K562 (cell line): ENCODE results near the gene TLX2. TPM values are rescaled to one million over a fixed set of nuclear protein-coding genes. Genes with fewer than 3 reads are reported as not detected.

ENCODE experiments used
- C11orf30 ChIP-seq: fragments of 450-650 bp; IDR thresholded peaks from 2 replicates; pipeline ENCODE4 v1.6.1; 2016; ENCODE audit warnings: low read depth, mild to moderate bottlenecking
- CCNT2 ChIP-seq: IDR thresholded peaks from 2 replicates; pipeline ENCODE4 v1.6.1; 2011; ENCODE audit warnings: borderline replicate concordance, low read depth, mild to moderate bottlenecking, moderate library complexity, mixed read lengths, low read length; ENCODE audit not compliant: insufficient read length; ENCODE audit errors: extremely low read depth
- CREB1 ChIP-seq, 2 experiments: sonication (generic) in 1 of 2; formaldehyde crosslinking in 1 of 2; IDR thresholded peaks; 2 replicates each; pipeline versions ENCODE4 v1.6.1 to v1.8.0; 2012 to 2022; ENCODE audit warnings: inconsistent platforms in 1 of 2, mild to moderate bottlenecking in 1 of 2, missing genetic modification reagents in 1 of 2, moderate library complexity in 1 of 2
- EHMT2 ChIP-seq: fragments of 450-650 bp; IDR thresholded peaks from 2 replicates; pipeline ENCODE4 v1.6.1; 2018; ENCODE audit warnings: antibody characterized with exemption
- EP300 ChIP-seq: IDR thresholded peaks from 2 replicates; pipeline ENCODE4 v1.6.1; 2012; ENCODE audit warnings: low read length, improper control_type of control experiment
- ETV5 ChIP-seq: sonication (generic); formaldehyde crosslinking; IDR thresholded peaks from 2 replicates; pipeline ENCODE4 v1.4.0; 2020; ENCODE audit warnings: low read depth, mild to moderate bottlenecking, missing genetic modification reagents
- HES1 ChIP-seq: fragments of 450-650 bp; IDR thresholded peaks from 2 replicates; pipeline ENCODE4 v1.6.1; 2016; ENCODE audit warnings: low read depth, mild to moderate bottlenecking, moderate library complexity
- ID3 ChIP-seq, 2 experiments: fragments of 250-450 bp in 1 of 2; fragments of 450-650 bp in 1 of 2; sonication (Bioruptor Pico) in 1 of 2; IDR thresholded peaks; 2 replicates each; pipeline versions ENCODE4 v1.6.1 to v1.8.0; 2016 to 2021; ENCODE audit warnings: mild to moderate bottlenecking in 2 of 2, moderate library complexity in 2 of 2, missing compliant biosample characterization in 1 of 2, missing genetic modification characterization in 1 of 2
- KLF1 ChIP-seq: fragments of 450-650 bp; IDR thresholded peaks from 2 replicates; pipeline ENCODE4 v1.6.1; 2016; ENCODE audit warnings: missing genetic modification characterization, missing compliant biosample characterization
- NONO ChIP-seq, 2 experiments: fragments of 200-400 bp in 1 of 2; fragments of 450-650 bp in 1 of 2; formaldehyde crosslinking in 1 of 2; IDR thresholded peaks; 2 replicates each; pipeline ENCODE4 v1.6.1; 2017; ENCODE audit warnings: low read depth in 2 of 2, mild to moderate bottlenecking in 2 of 2, moderate library complexity in 2 of 2, low read length in 1 of 2
- RBM15 ChIP-seq: fragments of 200-400 bp; formaldehyde crosslinking; IDR thresholded peaks from 2 replicates; pipeline ENCODE4 v1.6.1; 2018; ENCODE audit warnings: mild to moderate bottlenecking, low read length, moderate library complexity; ENCODE audit not compliant: insufficient read depth
- RBM39 ChIP-seq: fragments of 200-400 bp; formaldehyde crosslinking; optimal IDR thresholded peaks from 2 replicates; pipeline ENCODE3; 2018; ENCODE audit warnings: low read depth, low read length
- RNF219 ChIP-seq: fragments of 250-450 bp; sonication (Bioruptor Pico); IDR thresholded peaks from 2 replicates; pipeline ENCODE4 v1.5.0; 2022; ENCODE audit warnings: mild to moderate bottlenecking
- SAP30 ChIP-seq: fragments of 200-600 bp; sonication (generic); IDR thresholded peaks from 2 replicates; pipeline ENCODE4 v1.6.1; 2012; ENCODE audit warnings: borderline replicate concordance, low read depth, mild to moderate bottlenecking, moderate library complexity, low read length, control low read depth, inconsistent platforms; ENCODE audit not compliant: insufficient read depth, poor library complexity, severe bottlenecking
- TFAP4 ChIP-seq: sonication (generic); formaldehyde crosslinking; IDR thresholded peaks from 2 replicates; pipeline ENCODE4 v1.8.0; 2022; ENCODE audit warnings: missing genetic modification reagents, mild to moderate bottlenecking, moderate library complexity, borderline replicate concordance
- TSHZ1 ChIP-seq: fragments of 250-450 bp; sonication (Bioruptor Pico); IDR thresholded peaks from 2 replicates; pipeline ENCODE4 v1.4.0; 2020; ENCODE audit warnings: mild to moderate bottlenecking, moderate library complexity
- ZNF232 ChIP-seq: sonication (generic); formaldehyde crosslinking; IDR thresholded peaks from 2 replicates; pipeline ENCODE4 v1.8.0; 2022; ENCODE audit warnings: mild to moderate bottlenecking, missing genetic modification reagents
- polyA plus RNA-seq, 8 experiments: library from polyadenylated mRNA; depleted of rRNA in 4 of 8; stranded (reverse) in 5 of 8; unstranded in 3 of 8; fragments of >200 nt; fragmentation: Nextera tagmentation in 2 of 8; fragmentation: Illumina TruSeq in 1 of 8; extraction: Ambion mirVana in 2 of 8; extraction: Trizol in 1 of 8; gene quantifications; 2 replicates each; pipeline versions ENCODE4 v1.2.1 to v1.2.3, GENCODE V29; 2011 to 2014; ENCODE audit warnings: inconsistent platforms in 1 of 8, missing spikeins in 1 of 8
- total RNA-seq, 7 experiments: library from RNA; depleted of rRNA in 6 of 7; stranded (reverse); fragments of >200 nt in 6 of 7; fragmentation: Illumina TruSeq in 2 of 7; extraction: Trizol in 2 of 7; gene quantifications; 2 replicates each; pipeline versions ENCODE4 v1.2.1 to v1.2.3, GENCODE V29; 2011 to 2021; ENCODE audit warnings: low replicate concordance in 1 of 7

Gene TLX2
- total and polyA plus RNA-seq, 9 of the 15 experiments (the other 6 are each of a cell fraction or from before 2014, with no cell fraction given), result not detected

- TF ChIP-seq HES1 (no peak), RBM15 (no peak), KLF1 (tag) (peak; percentile 82), ETV5 (0 out of 2 replicates have a peak, but pooled peaks have one; percentile 14), SAP30 (no peak), RNF219 (CRISPR knock-in tag) (no peak), ZNF232 (CRISPR knock-in tag) (no peak), TFAP4 (CRISPR knock-in tag) (peak; percentile 18; the same call in 1 of the 2 replicates), RBM39 (no peak), EP300 (0 out of 2 replicates have a peak, but pooled peaks have one; percentile 10), NONO (IDR thresholded peaks at IDR 0.05; ENCODE audit: low read depth in 2 of 2, low read length in 1 of 2) (peak in 1 of 2 experiments; percentile 34; a peak in 2 of 4 replicates), EHMT2 (no peak), C11orf30 (peak; percentile 100), ID3 (CRISPR knock-in tag; IDR thresholded peaks at IDR 0.05) (no peak), ID3 (tag; IDR thresholded peaks at IDR 0.05) (peak; percentile 66; the same call in 1 of the 2 replicates), CCNT2 (peak; percentile 22), CREB1 (IDR thresholded peaks at IDR 0.05) (peak; percentile 100), CREB1 (CRISPR knock-in tag; IDR thresholded peaks at IDR 0.05) (peak; percentile 98), TSHZ1 (CRISPR knock-in tag) (no peak)
These were observed 39.9 kb downstream of the TLX2 start, which contains the start of the genes DOK1 and LOXL3 (continued) for GRCh38 chr2:74553892-74554819.
